A673 (cell line): ENCODE measurements around the gene OLIG1. TPM values are rescaled to one million over a fixed set of nuclear protein-coding genes. Genes with fewer than 3 reads are reported as not detected.

ENCODE experiments used
- Bru-seq: library from RNA; stranded (reverse); fragments of 400-500 nt; gene quantifications from one replicate; lab custom pipeline; 2021; lab: Mats Ljungman, UMichigan
- BruChase-seq, 2 experiments: library from RNA; stranded (reverse); fragments of 400-500 nt; gene quantifications; one replicate each; lab custom pipeline; 2021; lab: Mats Ljungman, UMichigan
- BruUV-seq: library from RNA; stranded (reverse); fragments of 400-500 nt; replicated peaks from 2 replicates; lab custom pipeline; 2021; lab: Mats Ljungman, UMichigan
- CTCF ChIA-PET: fragments of 300-600 bp; sonication (Branson Sonifier 250); formaldehyde crosslinking; loops from one replicate; lab custom pipeline; 2022; ENCODE audit warnings: antibody characterized with exemption; lab: Charles Lee
- POLR2A ChIA-PET: fragments of 300-600 bp; sonication (Branson Sonifier 250); formaldehyde crosslinking; loops from one replicate; lab custom pipeline; 2022; ENCODE audit warnings: antibody characterized with exemption; ENCODE audit not compliant: low non-redundant PET; lab: Charles Lee
- DNase-seq: peaks from one replicate; pipeline ENCODE4 v3.0.0-alpha.2; 2015; ENCODE audit warnings: low spot score
- H3K27ac ChIP-seq: fragments of 200-600 bp; sonication (generic); 2 replicates; pipeline ENCODE4 v1.5.1; 2016; ENCODE audit warnings: mixed run types, low read depth, mild to moderate bottlenecking, mixed read lengths, antibody characterized with exemption, low read length; ENCODE audit not compliant: poor library complexity, severe bottlenecking
- H3K27me3 ChIP-seq: fragments of 200-600 bp; sonication (generic); replicated peaks from 2 replicates; pipeline ENCODE4 v1.6.1; 2017; ENCODE audit warnings: mixed run types, low read depth, mild to moderate bottlenecking, mixed read lengths, antibody characterized with exemption, low read length; ENCODE audit not compliant: insufficient read depth, poor library complexity
- H3K36me3 ChIP-seq: fragments of 200-600 bp; sonication (generic); 2 replicates; pipeline ENCODE4 v1.6.1; 2016; ENCODE audit warnings: mixed run types, mild to moderate bottlenecking, mixed read lengths, antibody characterized with exemption, low read length; ENCODE audit not compliant: insufficient read depth, poor library complexity, severe bottlenecking
- H3K4me1 ChIP-seq: fragments of 200-600 bp; sonication (generic); 2 replicates; pipeline ENCODE4 v1.6.1; 2017; ENCODE audit warnings: mixed run types, mild to moderate bottlenecking, mixed read lengths, antibody characterized with exemption, low read length; ENCODE audit not compliant: insufficient read depth, poor library complexity, severe bottlenecking
- H3K4me3 ChIP-seq: fragments of 200-600 bp; sonication (generic); 2 replicates; pipeline ENCODE4 v1.5.1; 2016; ENCODE audit warnings: low read depth, mixed run types, mild to moderate bottlenecking, mixed read lengths, low read length; ENCODE audit not compliant: poor library complexity, severe bottlenecking
- H3K9me3 ChIP-seq: fragments of 200-600 bp; sonication (generic); 2 replicates; pipeline ENCODE4 v1.6.1; 2016; ENCODE audit warnings: mixed run types, low read depth, mild to moderate bottlenecking, mixed read lengths, antibody characterized with exemption, low read length; ENCODE audit not compliant: poor library complexity, severe bottlenecking
- EZH2 ChIP-seq: fragments of 200-600 bp; sonication (generic); IDR thresholded peaks from 2 replicates; pipeline ENCODE4 v1.6.1; 2017; ENCODE audit warnings: borderline replicate concordance, low read depth, mild to moderate bottlenecking, mixed read lengths, antibody characterized with exemption, low read length; ENCODE audit not compliant: poor library complexity, severe bottlenecking
- intact Hi-C: fragments of 100-400 bp; cut with micrococcal nuclease; formaldehyde crosslinking; loops from one replicate; pipeline ENCODE4 v1.10.0; 2022; ENCODE audit not compliant: unreplicated experiment
- long read RNA-seq: library from polyadenylated mRNA; stranded (forward); transcript quantifications from one replicate; pipeline ENCODE4 v2.0.0, GENCODE V29; 2022
- total RNA-seq: library from RNA; stranded (reverse); gene quantifications from 2 replicates; pipeline ENCODE4 v1.2.3, GENCODE V29; 2021
- TF ChIP-seq, protein P1 (sequence below): fragments of 300-800, 200-600 bp; sonication (generic); conservative IDR thresholded peaks from 2 replicates; pipeline ENCODE4 v1.5.1; 2017; ENCODE audit warnings: low read depth, mild to moderate bottlenecking, antibody characterized with exemption, low read length, moderate library complexity, mixed read lengths

OLIG1 gene, protein sequence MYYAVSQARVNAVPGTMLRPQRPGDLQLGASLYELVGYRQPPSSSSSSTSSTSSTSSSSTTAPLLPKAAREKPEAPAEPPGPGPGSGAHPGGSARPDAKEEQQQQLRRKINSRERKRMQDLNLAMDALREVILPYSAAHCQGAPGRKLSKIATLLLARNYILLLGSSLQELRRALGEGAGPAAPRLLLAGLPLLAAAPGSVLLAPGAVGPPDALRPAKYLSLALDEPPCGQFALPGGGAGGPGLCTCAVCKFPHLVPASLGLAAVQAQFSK
- total RNA-seq (not detected in 2 replicates), Bru-seq, nascent RNA (not detected), BruChase-seq, experiment 1, labeled RNA remaining after a 2-hour chase (not detected), BruChase-seq, experiment 2, labeled RNA remaining after a 6-hour chase (not detected)
- long read RNA-seq, result 0 reads

DNA sequence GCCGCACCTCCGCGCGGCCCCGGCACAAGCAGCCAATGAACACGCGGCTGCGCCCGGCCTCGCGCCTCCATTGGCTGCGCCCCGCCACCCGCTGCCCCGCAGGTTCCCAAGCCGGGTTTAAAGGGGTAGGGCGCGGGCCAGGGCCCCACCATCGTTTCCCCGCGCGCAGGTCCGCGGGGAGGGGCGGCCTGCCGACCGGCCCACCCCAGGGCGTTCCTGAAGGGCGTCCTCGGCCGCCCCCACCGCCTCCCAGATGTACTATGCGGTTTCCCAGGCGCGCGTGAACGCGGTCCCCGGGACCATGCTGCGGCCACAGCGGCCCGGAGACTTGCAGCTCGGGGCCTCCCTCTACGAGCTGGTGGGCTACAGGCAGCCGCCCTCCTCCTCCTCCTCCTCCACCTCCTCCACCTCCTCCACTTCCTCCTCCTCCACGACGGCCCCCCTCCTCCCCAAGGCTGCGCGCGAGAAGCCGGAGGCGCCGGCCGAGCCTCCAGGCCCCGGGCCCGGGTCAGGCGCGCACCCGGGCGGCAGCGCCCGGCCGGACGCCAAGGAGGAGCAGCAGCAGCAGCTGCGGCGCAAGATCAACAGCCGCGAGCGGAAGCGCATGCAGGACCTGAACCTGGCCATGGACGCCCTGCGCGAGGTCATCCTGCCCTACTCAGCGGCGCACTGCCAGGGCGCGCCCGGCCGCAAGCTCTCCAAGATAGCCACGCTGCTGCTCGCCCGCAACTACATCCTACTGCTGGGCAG lies at the start of gene OLIG1:
OLIG1 (plus strand) TSS at position 148 of the 750 bp plus-strand sequence; CDS start at position 254, 106 bp downstream.
- intact Hi-C loops, result no loop called here
- H3K27me3 ChIP-seq, result peaks cover 99% of the 10 kb centered on the region
- H3K36me3 ChIP-seq, result no peaks in the 10 kb centered on the region
- no peak within 1 kb of the TSS for H3K27ac ChIP-seq
- peak; percentile 17 for DNase-seq
- H3K4me1 ChIP-seq, result no peaks in the 10 kb centered on the region
- ChIA-PET POLR2A (no interaction called here), CTCF (no interaction called here)
- no peak within 1 kb of the TSS for H3K4me3 ChIP-seq
- BruUV-seq, result no TSS peak
- TF ChIP-seq, protein P1, sequence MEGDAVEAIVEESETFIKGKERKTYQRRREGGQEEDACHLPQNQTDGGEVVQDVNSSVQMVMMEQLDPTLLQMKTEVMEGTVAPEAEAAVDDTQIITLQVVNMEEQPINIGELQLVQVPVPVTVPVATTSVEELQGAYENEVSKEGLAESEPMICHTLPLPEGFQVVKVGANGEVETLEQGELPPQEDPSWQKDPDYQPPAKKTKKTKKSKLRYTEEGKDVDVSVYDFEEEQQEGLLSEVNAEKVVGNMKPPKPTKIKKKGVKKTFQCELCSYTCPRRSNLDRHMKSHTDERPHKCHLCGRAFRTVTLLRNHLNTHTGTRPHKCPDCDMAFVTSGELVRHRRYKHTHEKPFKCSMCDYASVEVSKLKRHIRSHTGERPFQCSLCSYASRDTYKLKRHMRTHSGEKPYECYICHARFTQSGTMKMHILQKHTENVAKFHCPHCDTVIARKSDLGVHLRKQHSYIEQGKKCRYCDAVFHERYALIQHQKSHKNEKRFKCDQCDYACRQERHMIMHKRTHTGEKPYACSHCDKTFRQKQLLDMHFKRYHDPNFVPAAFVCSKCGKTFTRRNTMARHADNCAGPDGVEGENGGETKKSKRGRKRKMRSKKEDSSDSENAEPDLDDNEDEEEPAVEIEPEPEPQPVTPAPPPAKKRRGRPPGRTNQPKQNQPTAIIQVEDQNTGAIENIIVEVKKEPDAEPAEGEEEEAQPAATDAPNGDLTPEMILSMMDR, result no peak
- peak; percentile 71 for TF ChIP-seq EZH2
- H3K9me3 ChIP-seq, result peaks cover 8% of the 10 kb centered on the region

DNA sequence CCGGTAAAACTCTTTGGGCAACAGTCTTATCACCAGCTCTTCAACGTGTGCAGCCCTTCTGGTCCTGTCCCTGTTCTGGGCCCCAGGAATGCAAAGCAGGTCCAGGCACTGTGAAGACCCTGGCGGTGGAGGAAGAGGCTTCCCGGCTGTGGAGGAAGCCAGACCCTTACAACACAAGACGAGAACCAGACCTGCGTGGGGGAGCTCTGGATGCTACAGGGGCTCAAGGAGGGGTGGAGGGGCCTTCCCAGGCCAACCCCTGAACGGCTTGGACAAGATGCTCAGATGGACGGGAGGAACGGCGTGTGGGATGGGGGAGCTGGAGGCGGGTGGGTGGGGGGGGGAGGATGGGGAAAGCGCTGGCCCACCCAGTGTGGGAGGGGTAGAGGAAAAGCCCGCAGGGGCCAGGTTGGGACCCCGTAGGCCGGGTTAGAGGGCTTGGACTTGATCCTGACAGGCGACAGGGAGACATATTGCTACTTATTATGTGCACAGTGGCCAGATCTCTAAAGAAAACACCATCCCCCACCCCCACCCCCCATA lies 49.3 kb upstream of the OLIG1 start:
- no peaks in the 10 kb centered on the region for H3K4me1 ChIP-seq
- H3K4me3 ChIP-seq, result no peak overlapping the region
- POLR2A ChIA-PET, result no interaction called here
- intact Hi-C loops, result no loop called here
- H3K9me3 ChIP-seq, result no peaks in the 10 kb centered on the region
- DNase-seq, result no peak
- BruUV-seq, result no TSS peak
- H3K27ac ChIP-seq, result no peak overlapping the region
- peaks cover 99% of the 10 kb centered on the region for H3K27me3 ChIP-seq
- no peaks in the 10 kb centered on the region for H3K36me3 ChIP-seq
- no peak for TF ChIP-seq EZH2
- CTCF ChIA-PET, result no interaction called here

DNA sequence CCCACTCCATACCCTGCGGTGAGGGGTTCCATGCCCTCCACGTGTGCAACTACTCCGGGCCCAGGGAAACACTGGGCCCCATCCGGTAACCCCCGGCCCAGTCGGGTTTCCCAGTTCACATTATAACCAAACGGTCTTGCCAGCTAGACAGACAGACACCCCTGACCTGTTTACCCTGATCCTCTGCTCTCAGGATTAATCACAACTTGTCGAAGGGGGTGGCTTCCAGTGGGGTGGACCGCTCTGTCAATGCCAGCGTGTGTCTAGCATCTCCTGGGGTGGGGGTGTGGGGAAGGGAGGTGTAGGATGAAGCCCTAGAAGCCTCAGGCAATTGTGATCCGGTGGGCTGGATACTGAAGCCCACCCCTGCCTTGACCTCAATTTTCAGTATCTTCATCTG lies 48.8 kb upstream of the OLIG1 start:
- Histone ChIP-seq H3K4me1 (no peaks in the 10 kb centered on the region), H3K27ac (no peak overlapping the region), H3K36me3 (no peaks in the 10 kb centered on the region), H3K9me3 (no peaks in the 10 kb centered on the region), H3K4me3 (no peak overlapping the region), H3K27me3 (peaks cover 99% of the 10 kb centered on the region)
- intact Hi-C loops, result no loop called here
- CTCF ChIA-PET, result no interaction called here
- POLR2A ChIA-PET, result no interaction called here
- no TSS peak for BruUV-seq
- TF ChIP-seq, protein P1, result no peak
- no peak for TF ChIP-seq EZH2
- DNase-seq, result no peak
